PC-9 (cell line): Measurements from ENCODE around the gene TMEM45B.

Experiments used
- CTCF ChIP-seq: fragments of 200-600 bp; sonication (generic); conservative IDR thresholded peaks from 2 replicates; pipeline ENCODE4 v1.6.1; 2017; ENCODE audit warnings: mixed run types, antibody characterized with exemption, mild to moderate bottlenecking, moderate library complexity
- EZH2 ChIP-seq: fragments of 200-600 bp; sonication (generic); IDR thresholded peaks from 2 replicates; pipeline ENCODE4 v1.8.0; 2017; ENCODE audit warnings: antibody characterized with exemption, low read depth

- TF ChIP-seq CTCF (no peak), EZH2 (no peak)
These were observed 33.9 kb downstream of the TMEM45B start for GRCh38 chr11:129849447-129850130.
